Mesendoderm (in vitro differentiated cells): ENCODE results near the gene CDR2L.

Experiments
- DNase-seq: peaks from one replicate; pipeline ENCODE4 v3.0.0; 2013
- H2AK5ac ChIP-seq: 2 replicates; pipeline ENCODE4 v1.6.1; 2013; ENCODE audit warnings: low read length, inconsistent platforms
- H2BK120ac ChIP-seq: 2 replicates; pipeline ENCODE4 v1.6.1; 2013; ENCODE audit warnings: low read depth, mild to moderate bottlenecking, low read length, moderate library complexity, mixed read lengths
- H2BK15ac ChIP-seq: replicated peaks from 2 replicates; pipeline ENCODE4 v1.6.1; 2013; ENCODE audit warnings: low read depth, mild to moderate bottlenecking, moderate library complexity
- H2BK5ac ChIP-seq: 2 replicates; pipeline ENCODE4 v1.6.1; 2013; ENCODE audit warnings: low read length, inconsistent platforms
- H3K18ac ChIP-seq: 2 replicates; pipeline ENCODE4 v1.6.1; 2013; ENCODE audit warnings: mild to moderate bottlenecking, low read length, mixed read lengths
- H3K23ac ChIP-seq: one replicate; pipeline ENCODE4 v1.6.1; 2013; ENCODE audit warnings: low read length
- H3K27ac ChIP-seq: 2 replicates; pipeline ENCODE4 v1.5.1; 2013; ENCODE audit warnings: low read depth, mild to moderate bottlenecking, inconsistent platforms, low read length, moderate library complexity
- H3K27me3 ChIP-seq: 2 replicates; pipeline ENCODE4 v1.6.1; 2013; ENCODE audit warnings: low read length, control low read depth, mild to moderate bottlenecking, inconsistent platforms; ENCODE audit not compliant: insufficient read depth, poor library complexity
- H3K36me3 ChIP-seq: 2 replicates; pipeline ENCODE4 v1.6.1; 2013; ENCODE audit warnings: low read length, inconsistent platforms; ENCODE audit not compliant: control insufficient read depth, insufficient read depth
- H3K4ac ChIP-seq: one replicate; pipeline ENCODE4 v1.6.1; 2013; ENCODE audit warnings: low read depth, mild to moderate bottlenecking, low read length, moderate library complexity
- H3K4me1 ChIP-seq: 2 replicates; pipeline ENCODE4 v1.6.1; 2013; ENCODE audit warnings: low read depth, low read length, inconsistent platforms; ENCODE audit not compliant: control insufficient read depth
- H3K4me2 ChIP-seq: 2 replicates; pipeline ENCODE4 v1.6.1; 2013; ENCODE audit warnings: low read length
- H3K4me3 ChIP-seq: 2 replicates; pipeline ENCODE4 v1.5.1; 2013; ENCODE audit warnings: mild to moderate bottlenecking, low read length
- H3K56ac ChIP-seq: one replicate; pipeline ENCODE4 v1.6.1; 2013; ENCODE audit warnings: low read length
- H3K79me1 ChIP-seq: 2 replicates; pipeline ENCODE4 v1.6.1; 2013; ENCODE audit warnings: low read length, inconsistent platforms
- H3K79me2 ChIP-seq: 2 replicates; pipeline ENCODE4 v1.6.1; 2013; ENCODE audit warnings: mild to moderate bottlenecking, low read length; ENCODE audit not compliant: control insufficient read depth, insufficient read depth
- H3K9ac ChIP-seq: 2 replicates; pipeline ENCODE4 v1.6.1; 2013; ENCODE audit warnings: low read length, inconsistent platforms
- H4K5ac ChIP-seq: one replicate; pipeline ENCODE4 v1.6.1; 2013; ENCODE audit warnings: low read length
- H4K8ac ChIP-seq: one replicate; pipeline ENCODE4 v1.6.1; 2013; ENCODE audit warnings: low read depth, mild to moderate bottlenecking, control low read depth, low read length, moderate library complexity
- WGBS: extraction: QIAGEN DNeasy Blood & Tissue Kit; methylation state at CpG from one replicate; pipeline ENCODE4 v1.1.7; 2013; ENCODE audit warnings: low lambda C conversion rate, missing lambda C conversion rate; ENCODE audit not compliant: insufficient coverage; ENCODE audit errors: extremely low coverage; 5-methylcytosine and 5-hydroxymethylcytosine counted together

CDR2L gene

GRCh38 chr17:74945543-74945942 is 41.9 kb upstream of the CDR2L start:
- H3K79me1 ChIP-seq: no peaks in the 10 kb centered on the region
- H2BK120ac ChIP-seq: no peak overlapping the region
- no peak overlapping the region for H3K9ac ChIP-seq
- no peak overlapping the region for H2BK5ac ChIP-seq
- H3K36me3 ChIP-seq: no peaks in the 10 kb centered on the region
- H3K18ac ChIP-seq: no peak overlapping the region
- DNase-seq: no peak
- no peak overlapping the region for H4K5ac ChIP-seq
- no peaks in the 10 kb centered on the region for H3K4me1 ChIP-seq
- H3K4ac ChIP-seq: no peak overlapping the region
- H3K56ac ChIP-seq: no peak overlapping the region
- no peak overlapping the region for H2AK5ac ChIP-seq
- H3K4me2 ChIP-seq: no peak overlapping the region
- H3K27ac ChIP-seq: no peak overlapping the region
- H3K79me2 ChIP-seq: no peaks in the 10 kb centered on the region
- H4K8ac ChIP-seq: no peak overlapping the region
- H3K27me3 ChIP-seq: no peaks in the 10 kb centered on the region
- WGBS: no CpG with 5 or more reads among the region's 6 CpGs
- no peak overlapping the region for H3K23ac ChIP-seq
- H3K4me3 ChIP-seq: no peak overlapping the region
- no peak overlapping the region for H2BK15ac ChIP-seq

DNA sequence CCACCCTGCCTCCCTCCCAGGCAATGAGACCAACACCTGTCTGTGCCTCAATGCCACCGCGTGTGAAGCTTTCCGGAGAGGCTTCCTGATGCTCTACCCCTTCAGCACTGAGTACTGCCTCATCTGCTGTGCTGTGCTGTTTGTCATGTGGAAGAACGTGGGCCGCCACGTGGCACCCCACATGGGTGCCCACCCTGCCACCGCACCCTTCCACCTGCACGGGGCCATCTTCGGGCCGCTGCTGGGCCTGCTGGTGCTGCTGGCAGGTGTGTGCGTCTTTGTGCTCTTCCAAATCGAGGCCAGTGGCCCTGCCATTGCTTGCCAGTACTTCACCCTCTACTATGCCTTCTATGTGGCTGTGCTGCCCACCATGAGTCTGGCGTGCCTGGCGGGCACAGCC is 40.8 kb upstream of the CDR2L start:
- no peak overlapping the region for H3K23ac ChIP-seq
- no peak overlapping the region for H3K18ac ChIP-seq
- no peak overlapping the region for H3K4me2 ChIP-seq
- no peaks in the 10 kb centered on the region for H3K4me1 ChIP-seq
- H3K36me3 ChIP-seq: no peaks in the 10 kb centered on the region
- H3K4ac ChIP-seq: no peak overlapping the region
- H2AK5ac ChIP-seq: no peak overlapping the region
- no peak for DNase-seq
- no peak overlapping the region for H2BK5ac ChIP-seq
- H4K8ac ChIP-seq: no peak overlapping the region
- no peak overlapping the region for H4K5ac ChIP-seq
- no peak overlapping the region for H2BK15ac ChIP-seq
- no CpG with 5 or more reads among the region's 14 CpGs for WGBS
- no peak overlapping the region for H3K9ac ChIP-seq
- no peak overlapping the region for H3K27ac ChIP-seq
- no peaks in the 10 kb centered on the region for H3K79me2 ChIP-seq
- H3K79me1 ChIP-seq: no peaks in the 10 kb centered on the region
- no peak overlapping the region for H2BK120ac ChIP-seq
- H3K27me3 ChIP-seq: no peaks in the 10 kb centered on the region
- H3K4me3 ChIP-seq: no peak overlapping the region
- no peak overlapping the region for H3K56ac ChIP-seq

DNA sequence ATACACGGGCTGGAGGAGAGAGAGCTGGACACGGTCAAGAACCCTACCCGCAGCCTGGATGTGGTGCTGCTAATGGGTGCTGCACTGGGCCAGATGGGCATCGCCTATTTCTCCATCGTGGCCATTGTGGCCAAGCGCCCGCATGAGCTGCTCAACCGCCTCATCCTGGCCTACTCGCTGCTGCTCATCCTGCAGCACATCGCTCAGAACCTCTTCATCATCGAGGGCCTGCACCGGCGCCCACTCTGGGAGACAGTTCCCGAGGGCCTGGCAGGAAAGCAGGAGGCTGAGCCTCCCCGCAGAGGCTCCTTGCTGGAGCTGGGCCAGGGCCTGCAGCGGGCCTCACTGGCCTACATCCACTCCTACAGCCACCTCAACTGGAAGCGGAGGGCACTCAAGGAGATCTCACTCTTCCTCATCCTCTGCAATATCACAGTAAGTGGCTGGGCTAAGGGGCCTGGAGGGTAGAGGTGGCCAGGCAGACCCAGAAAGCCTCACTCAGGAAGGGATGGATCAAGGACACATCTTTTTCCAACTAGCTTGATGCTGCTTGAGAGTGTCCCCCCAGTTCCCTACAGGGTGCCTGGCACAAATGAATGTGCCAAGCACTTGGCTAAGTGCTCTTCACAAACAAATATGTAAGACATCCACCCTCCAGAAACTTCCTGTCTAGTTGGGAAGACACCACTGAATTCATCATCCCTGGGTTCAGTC is 40.2 kb upstream of the CDR2L start:
- Histone ChIP-seq H3K4me3 (no peak overlapping the region), H4K8ac (no peak overlapping the region), H3K56ac (no peak overlapping the region), H3K27ac (no peak overlapping the region), H2AK5ac (no peak overlapping the region), H2BK120ac (no peak overlapping the region), H3K4ac (no peak overlapping the region), H4K5ac (no peak overlapping the region), H3K79me1 (no peaks in the 10 kb centered on the region), H3K4me2 (no peak overlapping the region), H3K23ac (no peak overlapping the region), H3K4me1 (no peaks in the 10 kb centered on the region), H3K27me3 (no peaks in the 10 kb centered on the region), H2BK5ac (no peak overlapping the region), H3K18ac (no peak overlapping the region), H3K9ac (no peak overlapping the region), H3K79me2 (no peaks in the 10 kb centered on the region), H2BK15ac (no peak overlapping the region), H3K36me3 (no peaks in the 10 kb centered on the region)
- no peak for DNase-seq
- no CpG with 5 or more reads among the region's 17 CpGs for WGBS

- Histone ChIP-seq H3K36me3 (no peaks in the 10 kb centered on the region), H4K5ac (no peak overlapping the region), H3K79me1 (no peaks in the 10 kb centered on the region), H3K4me2 (no peak overlapping the region), H3K27ac (no peak overlapping the region), H2BK5ac (no peak overlapping the region), H3K4ac (no peak overlapping the region), H2BK120ac (no peak overlapping the region), H3K4me3 (no peak overlapping the region), H4K8ac (no peak overlapping the region), H2AK5ac (no peak overlapping the region), H3K27me3 (no peaks in the 10 kb centered on the region), H3K18ac (no peak overlapping the region), H3K23ac (no peak overlapping the region), H2BK15ac (no peak overlapping the region), H3K79me2 (no peaks in the 10 kb centered on the region), H3K9ac (no peak overlapping the region), H3K4me1 (no peaks in the 10 kb centered on the region), H3K56ac (no peak overlapping the region)
- no CpG with 5 or more reads among the region's 12 CpGs for WGBS
- DNase-seq: no peak
These were observed 37.8 kb upstream of the CDR2L start for GRCh38 chr17:74949455-74950115.

GRCh38 chr17:74950207-74950606 is 37.2 kb upstream of the CDR2L start:
- H3K56ac ChIP-seq: no peak overlapping the region
- no peak overlapping the region for H4K8ac ChIP-seq
- H3K27me3 ChIP-seq: no peaks in the 10 kb centered on the region
- WGBS: no CpG with 5 or more reads among the region's 8 CpGs
- no peak overlapping the region for H2BK5ac ChIP-seq
- H3K4me3 ChIP-seq: no peak overlapping the region
- no peak overlapping the region for H4K5ac ChIP-seq
- H3K4me2 ChIP-seq: no peak overlapping the region
- no peak overlapping the region for H3K4ac ChIP-seq
- H3K79me1 ChIP-seq: no peaks in the 10 kb centered on the region
- no peak overlapping the region for H2AK5ac ChIP-seq
- DNase-seq: no peak
- no peak overlapping the region for H2BK120ac ChIP-seq
- no peak overlapping the region for H3K18ac ChIP-seq
- H3K4me1 ChIP-seq: no peaks in the 10 kb centered on the region
- no peak overlapping the region for H3K23ac ChIP-seq
- no peak overlapping the region for H3K27ac ChIP-seq
- H3K79me2 ChIP-seq: no peaks in the 10 kb centered on the region
- no peaks in the 10 kb centered on the region for H3K36me3 ChIP-seq
- H3K9ac ChIP-seq: no peak overlapping the region
- no peak overlapping the region for H2BK15ac ChIP-seq

DNA sequence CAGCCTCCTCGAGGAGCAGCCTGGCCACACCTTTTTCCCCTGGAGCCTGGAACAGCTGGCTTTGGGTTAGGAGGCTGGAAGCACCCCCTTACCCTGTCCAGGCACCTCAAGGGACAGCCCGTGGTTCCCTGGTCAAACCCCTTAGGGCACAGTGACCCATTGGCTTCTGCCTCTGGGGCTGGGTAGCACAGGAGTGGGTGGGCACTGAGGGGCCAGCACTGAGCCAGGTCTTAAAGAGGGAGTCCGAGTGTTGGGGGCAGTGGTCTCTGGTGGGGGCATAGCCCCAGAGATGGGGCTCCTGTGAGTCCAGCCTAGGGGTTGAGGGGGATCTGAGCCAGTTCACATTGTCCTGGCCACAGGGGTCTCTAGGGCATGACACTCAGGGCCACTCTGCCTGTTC is 36.4 kb upstream of the CDR2L start:
- no peaks in the 10 kb centered on the region for H3K79me1 ChIP-seq
- H2BK5ac ChIP-seq: no peak overlapping the region
- no CpG with 5 or more reads among the region's 3 CpGs for WGBS
- H2AK5ac ChIP-seq: no peak overlapping the region
- no peak overlapping the region for H3K23ac ChIP-seq
- no peaks in the 10 kb centered on the region for H3K27me3 ChIP-seq
- no peak overlapping the region for H2BK15ac ChIP-seq
- no peak overlapping the region for H3K9ac ChIP-seq
- no peak overlapping the region for H3K27ac ChIP-seq
- no peak overlapping the region for H3K4me2 ChIP-seq
- no peak for DNase-seq
- H2BK120ac ChIP-seq: no peak overlapping the region
- no peak overlapping the region for H4K5ac ChIP-seq
- no peak overlapping the region for H3K4me3 ChIP-seq
- H4K8ac ChIP-seq: no peak overlapping the region
- no peaks in the 10 kb centered on the region for H3K4me1 ChIP-seq
- no peak overlapping the region for H3K4ac ChIP-seq
- H3K18ac ChIP-seq: no peak overlapping the region
- no peak overlapping the region for H3K56ac ChIP-seq
- H3K36me3 ChIP-seq: no peaks in the 10 kb centered on the region
- no peaks in the 10 kb centered on the region for H3K79me2 ChIP-seq
